GM23338 (cell line): ENCODE measurements around the gene PTMA. TPM values are rescaled to one million over a fixed set of nuclear protein-coding genes. Genes with fewer than 3 reads are reported as not detected.
A peak's percentile ranks its signal among the peaks of the same experiment; 100 is the strongest.

Experiments used
- ATAC-seq: fragments of 200-7000 bp; cut with Tn5 transposase; 3 replicates; pipeline ENCODE4 v1.9.1; 2020
- DNase-seq: peaks from one replicate; pipeline ENCODE4 v3.0.0-alpha.2; 2015; ENCODE audit warnings: low spot score
- H2AFZ ChIP-seq: fragments of 200-600 bp; sonication (generic); 2 replicates; pipeline ENCODE4 v1.8.0; 2016; ENCODE audit warnings: antibody characterized with exemption, mild to moderate bottlenecking, moderate library complexity
- H3F3A ChIP-seq: fragments of 200-600 bp; sonication (generic); replicated peaks from 2 replicates; pipeline ENCODE4 v1.8.0; 2017; ENCODE audit warnings: antibody characterized with exemption, mixed run types, low read depth
- H3K27ac ChIP-seq: fragments of 200-600 bp; sonication (generic); 2 replicates; pipeline ENCODE4 v1.6.1; 2016; ENCODE audit warnings: low read depth
- H3K27me3 ChIP-seq: fragments of 200-600 bp; sonication (generic); 2 replicates; pipeline ENCODE4 v1.8.0; 2016; ENCODE audit warnings: mild to moderate bottlenecking, mixed run types, moderate library complexity; ENCODE audit not compliant: insufficient read depth
- H3K36me3 ChIP-seq: fragments of 200-600 bp; sonication (generic); 2 replicates; pipeline ENCODE4 v1.8.0; 2016; ENCODE audit warnings: mild to moderate bottlenecking; ENCODE audit not compliant: insufficient read depth
- H3K4me1 ChIP-seq: fragments of 200-600 bp; sonication (generic); 2 replicates; pipeline ENCODE4 v1.8.0; 2016; ENCODE audit warnings: mild to moderate bottlenecking, moderate library complexity; ENCODE audit not compliant: insufficient read depth
- H3K4me2 ChIP-seq: fragments of 200-600 bp; sonication (generic); 2 replicates; pipeline ENCODE4 v1.7.1; 2017; ENCODE audit warnings: mixed run types
- H3K4me3 ChIP-seq: fragments of 200-600 bp; sonication (generic); 2 replicates; pipeline ENCODE4 v1.6.1; 2016; ENCODE audit warnings: mixed run types
- H3K79me2 ChIP-seq: fragments of 200-600 bp; sonication (generic); replicated peaks from 2 replicates; pipeline ENCODE4 v1.8.0; 2017; ENCODE audit warnings: mild to moderate bottlenecking; ENCODE audit not compliant: insufficient read depth
- H3K9me2 ChIP-seq: fragments of 200-600 bp; sonication (generic); 2 replicates; pipeline ENCODE4 v1.8.0; 2017; ENCODE audit not compliant: insufficient read depth
- H4K20me1 ChIP-seq: fragments of 200-600 bp; sonication (generic); replicated peaks from 2 replicates; pipeline ENCODE4 v1.8.0; 2017; ENCODE audit warnings: mild to moderate bottlenecking; ENCODE audit not compliant: insufficient read depth
- H3K27ac Mint-ChIP-seq: 2 replicates; pipeline ENCODE4 v1.8.0; 2020; ENCODE audit warnings: inconsistent platforms, mild to moderate bottlenecking, moderate library complexity, mixed read lengths
- H3K27me3 Mint-ChIP-seq: 3 replicates; pipeline ENCODE4 v1.8.0; 2022; ENCODE audit warnings: low read depth, mild to moderate bottlenecking, moderate library complexity, mixed read lengths, inconsistent platforms; ENCODE audit not compliant: insufficient read depth, poor library complexity
- H3K36me3 Mint-ChIP-seq: 3 replicates; pipeline ENCODE4 v1.8.0; 2021; ENCODE audit warnings: low read depth, mild to moderate bottlenecking, inconsistent platforms, moderate library complexity, mixed read lengths
- H3K4me1 Mint-ChIP-seq: 3 replicates; pipeline ENCODE4 v1.8.0; 2020; ENCODE audit warnings: mild to moderate bottlenecking, inconsistent platforms, mixed read lengths
- H3K4me3 Mint-ChIP-seq: 3 replicates; pipeline ENCODE4 v1.8.0; 2021; ENCODE audit warnings: moderate library complexity, mild to moderate bottlenecking, inconsistent platforms, mixed read lengths
- H3K9me3 Mint-ChIP-seq: 3 replicates; pipeline ENCODE4 v1.8.0; 2020; ENCODE audit warnings: moderate library complexity, mild to moderate bottlenecking, inconsistent platforms, mixed read lengths
- CTCF ChIP-seq, 2 experiments: fragments of 200-600 bp in 1 of 2; sonication (generic) in 1 of 2; conservative IDR thresholded peaks; 2 replicates each; pipeline versions ENCODE4 v1.5.1 to v1.6.1; 2016 to 2017; ENCODE audit warnings: antibody characterized with exemption in 2 of 2, low read depth in 2 of 2, mild to moderate bottlenecking in 2 of 2, moderate library complexity in 1 of 2
- ETS1 ChIP-seq: IDR thresholded peaks from 2 replicates; pipeline ENCODE4 v1.6.1; 2016; ENCODE audit warnings: antibody characterized with exemption
- STAT1 ChIP-seq: IDR thresholded peaks from one replicate; pipeline ENCODE4 v1.6.1; 2016; ENCODE audit warnings: antibody characterized with exemption; ENCODE audit not compliant: unreplicated experiment
- ZNF462 ChIP-seq: fragments of 250-450 bp; sonication (Bioruptor Pico); IDR thresholded peaks from 2 replicates; pipeline ENCODE4 v1.5.0; 2020; ENCODE audit warnings: mild to moderate bottlenecking, moderate library complexity
- polyA plus RNA-seq: library from polyadenylated mRNA; unstranded; fragments of >200 nt; fragmentation: Nextera tagmentation; extraction: Ambion mirVana; gene quantifications from 2 replicates; pipeline ENCODE4 v1.2.1, GENCODE V29; 2016
- total RNA-seq: library from RNA; depleted of rRNA; stranded (reverse); fragments of >200 nt; shearing (Covaris generic); gene quantifications from 2 replicates; pipeline ENCODE4 v1.2.3, GENCODE V29; 2014

Gene PTMA
- total and polyA plus RNA-seq, 2 experiments from 2014 or later = 1,861 to 8,990 TPM

- Histone ChIP-seq H3F3A (peaks cover 41% of the 10 kb centered on the region), H3K4me3 (no peak overlapping the region), H3K27me3 (peaks cover 4% of the 10 kb centered on the region; the same call in 1 of the 2 replicates), H3K36me3 (no peaks in the 10 kb centered on the region), H3K27ac (peak overlapping the region; percentile 93), H3K4me2 (no peak overlapping the region), H3K79me2 (no peaks in the 10 kb centered on the region), H4K20me1 (no peaks in the 10 kb centered on the region), H3K4me1 (peaks cover 37% of the 10 kb centered on the region), H2AFZ (no peak overlapping the region), H3K9me2 (no peaks in the 10 kb centered on the region)
- DNase-seq (no peak), ATAC-seq (no peak)
- Mint-ChIP-seq H3K27me3 (peaks cover 32% of the 10 kb centered on the region), H3K9me3 (peaks cover 7% of the 10 kb centered on the region; the same call in 1 of the 3 replicates), H3K4me3 (no peak overlapping the region), H3K27ac (peak overlapping the region; percentile 44), H3K36me3 (peaks cover 3% of the 10 kb centered on the region; the same call in 1 of the 3 replicates), H3K4me1 (peaks cover 38% of the 10 kb centered on the region)
- TF ChIP-seq CTCF (conservative IDR thresholded peaks at IDR 0.05; ENCODE audit: low read depth in 2 of 2) = no peak
- TF ChIP-seq ETS1 = no peak
- no peak for TF ChIP-seq ZNF462 (CRISPR knock-in tag)
- TF ChIP-seq STAT1 = no peak
These were observed 44.7 kb upstream of the PTMA start for GRCh38 chr2:231663458-231664212.
